ENCODE data around the gene OR8D1.
A peak's percentile ranks its signal among the peaks of the same experiment; 100 is the strongest.
"Not testable (repeated sequence)": the region's sequence is repeated elsewhere in the genome, so short reads cannot be mapped to it uniquely, and the experiment has no call there.

OR8D1 gene

GRCh38 chr11:124285610-124286344 is 28.0 kb downstream of the OR8D1 start:
- peak; percentile 71 to 72 for DNase-seq (ENCODE audit: low read depth in 2 of 2)

GRCh38 chr11:124278261-124278660 is 35.5 kb downstream of the OR8D1 start:
- DNase-seq (ENCODE audit: low read depth in 2 of 2), result no peak

- no peak for DNase-seq (ENCODE audit: low read depth in 2 of 2)
These were observed 35.9 kb downstream of the OR8D1 start for GRCh38 chr11:124277804-124278203.

GRCh38 chr11:124277207-124277606 is 36.5 kb downstream of the OR8D1 start:
- DNase-seq (ENCODE audit: low read depth in 2 of 2), result no peak

GRCh38 chr11:124276081-124276480 is 37.7 kb downstream of the OR8D1 start:
- peak; percentile 4 for DNase-seq (ENCODE audit: low read depth in 2 of 2)

GRCh38 chr11:124274000-124274399 is 39.7 kb downstream of the OR8D1 start:
- DNase-seq (ENCODE audit: low read depth in 2 of 2), result no peak

GRCh38 chr11:124270886-124271285 is 42.9 kb downstream of the OR8D1 start:
- not testable (repeated sequence) for DNase-seq (ENCODE audit: low read depth in 2 of 2)

GRCh38 chr11:124265041-124265440 is 48.7 kb downstream of the OR8D1 start:
- not testable (repeated sequence) for DNase-seq (ENCODE audit: low read depth in 2 of 2)

- DNase-seq (ENCODE audit: low read depth in 2 of 2), result no peak
These were observed 57.7 kb downstream of the OR8D1 start, which contains the start of gene OR8G5 for GRCh38 chr11:124256076-124256475. TSS of gene OR8G5 (plus strand) at chr11:124256376. CDS start at chr11:124264932, 8,556 bp downstream.
